Psoas muscle (tissue), 8 donors: ENCODE results near the gene NPY5R. TPM values are rescaled to one million over a fixed set of nuclear protein-coding genes. Genes with fewer than 3 reads are reported as not detected.

Experiments
- ATAC-seq, 4 donors: fragments of 200-7000 bp; cut with Tn5 transposase; one replicate each; pipeline ENCODE4 v1.9.1; 2020; ENCODE audit warnings: moderate library complexity in 3 of 4, mild to moderate bottlenecking in 2 of 4
- DNase-seq, 2 donors: peaks; one replicate each; pipeline ENCODE4 v3.0.0-alpha.2; 2020
- H3K27ac ChIP-seq: fragments of 200-600 bp; one replicate; pipeline ENCODE4 v1.8.0; 2022
- H3K27me3 ChIP-seq, 3 donors: fragments of 200-600 bp in 1 of 3; one replicate each; pipeline versions ENCODE4 v1.6.1 to v1.8.0; 2013 to 2022; ENCODE audit warnings: low read length in 2 of 3, mild to moderate bottlenecking in 2 of 3, moderate library complexity in 1 of 3; ENCODE audit not compliant: insufficient read depth in 3 of 3
- H3K36me3 ChIP-seq, 2 donors: fragments of 200-600 bp in 1 of 2; one replicate each; pipeline versions ENCODE4 v1.6.1 to v1.8.0; 2013 to 2022; ENCODE audit warnings: low read depth in 1 of 2, mild to moderate bottlenecking in 1 of 2, moderate library complexity in 1 of 2; ENCODE audit not compliant: insufficient read depth in 1 of 2
- H3K4me1 ChIP-seq: fragments of 200-600 bp; one replicate; pipeline ENCODE4 v1.8.0; 2022
- H3K4me3 ChIP-seq: fragments of 200-600 bp; one replicate; pipeline ENCODE4 v1.8.0; 2022; ENCODE audit warnings: mild to moderate bottlenecking
- H3K9me3 ChIP-seq: fragments of 200-600 bp; one replicate; pipeline ENCODE4 v1.8.0; 2022
- WGBS, 3 donors: extraction: QIAGEN DNeasy Blood & Tissue Kit; methylation state at CpG; one replicate each; pipeline versions ENCODE4 v1.1.6 to v1.1.7; 2013; 5-methylcytosine and 5-hydroxymethylcytosine counted together
- intact Hi-C, 2 donors: fragments of 100-400 bp; cut with DNase I; formaldehyde crosslinking; loops; one replicate each; pipeline versions ENCODE4 v1.11.0 to v1.14.2; 2022
- polyA plus RNA-seq, 3 donors: library from polyadenylated mRNA; stranded (reverse); fragments of 200-250 nt; gene quantifications; one replicate each; pipeline ENCODE4 v1.2.3, GENCODE V29; 2013
- total RNA-seq, 4 donors: library from RNA; stranded (reverse); fragmentation: NEBNext Ultra II Directional in 2 of 4; extraction: Animal tissue kit (Norgen Biotek cat#: 25700) in 2 of 4; gene quantifications; one replicate each; pipeline versions ENCODE4 v1.2.1 to v1.2.4, GENCODE V29; 2021 to 2023
- TF ChIP-seq, protein P1 (sequence below): fragments of 200-600 bp; IDR thresholded peaks from one replicate; pipeline ENCODE4 v1.8.0; 2022; ENCODE audit warnings: antibody characterized with exemption
- donor health status: healthy with polysubstance abuse.
- donor health status: DM: no; HTN: no; CAD: no; lungs with moderate emphysema.
- donor health status: Bipolar disorder and iron deficiency.
- donor health status: healthy.
- donor health status: DM: yes; HTN: yes; CAD: no.
- donor health status: DM: no; HTN: no; CAD: no.
- donor health status: DM: no; HTN: no; CAD: no.
- donor health status: DM: yes; HTN: yes; CAD: no.

Gene NPY5R
- total and polyA plus RNA-seq, 7 donors, result 0.05 to 0.23 (median 0.13) TPM; not detected in 2

DNA sequence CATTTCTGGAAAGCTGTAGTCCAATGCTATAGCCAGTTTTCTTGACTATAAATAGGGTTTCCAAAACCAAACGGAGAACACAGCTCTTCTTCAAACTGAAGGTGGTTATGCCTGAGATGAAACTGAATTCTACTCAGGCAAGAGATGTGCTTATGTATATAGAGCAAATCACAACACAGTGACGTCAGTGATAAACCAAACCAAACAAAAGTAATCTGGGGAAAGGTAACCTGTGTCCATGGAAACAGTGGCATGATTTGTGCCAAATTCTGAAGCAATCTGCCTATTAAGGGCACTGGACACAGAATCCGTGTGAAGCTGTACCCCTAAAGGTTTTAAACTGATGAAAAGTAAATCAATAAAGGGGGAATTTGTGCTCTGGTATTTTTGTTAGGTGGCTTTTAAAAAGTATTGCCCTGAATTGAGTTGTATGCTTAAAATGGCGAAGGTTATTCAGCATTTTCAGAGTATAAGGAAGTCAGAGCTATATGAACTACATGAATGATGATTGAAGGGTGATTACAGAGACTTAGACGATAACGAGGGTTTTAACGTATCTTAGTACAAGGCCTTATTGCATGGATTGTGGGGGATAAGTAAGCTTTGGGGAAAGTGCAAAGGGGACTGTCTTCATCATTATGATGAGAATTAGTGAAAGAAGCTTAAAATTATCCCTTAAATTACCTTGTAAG lies 38.6 kb downstream of the NPY5R start:
- ATAC-seq (no peak), DNase-seq (no peak)
- Histone ChIP-seq H3K27me3 (no peaks in the 10 kb centered on the region), H3K4me1 (no peaks in the 10 kb centered on the region), H3K9me3 (no peaks in the 10 kb centered on the region), H3K4me3 (no peak overlapping the region), H3K36me3 (no peaks in the 10 kb centered on the region), H3K27ac (no peak overlapping the region)
- TF ChIP-seq, protein P1, sequence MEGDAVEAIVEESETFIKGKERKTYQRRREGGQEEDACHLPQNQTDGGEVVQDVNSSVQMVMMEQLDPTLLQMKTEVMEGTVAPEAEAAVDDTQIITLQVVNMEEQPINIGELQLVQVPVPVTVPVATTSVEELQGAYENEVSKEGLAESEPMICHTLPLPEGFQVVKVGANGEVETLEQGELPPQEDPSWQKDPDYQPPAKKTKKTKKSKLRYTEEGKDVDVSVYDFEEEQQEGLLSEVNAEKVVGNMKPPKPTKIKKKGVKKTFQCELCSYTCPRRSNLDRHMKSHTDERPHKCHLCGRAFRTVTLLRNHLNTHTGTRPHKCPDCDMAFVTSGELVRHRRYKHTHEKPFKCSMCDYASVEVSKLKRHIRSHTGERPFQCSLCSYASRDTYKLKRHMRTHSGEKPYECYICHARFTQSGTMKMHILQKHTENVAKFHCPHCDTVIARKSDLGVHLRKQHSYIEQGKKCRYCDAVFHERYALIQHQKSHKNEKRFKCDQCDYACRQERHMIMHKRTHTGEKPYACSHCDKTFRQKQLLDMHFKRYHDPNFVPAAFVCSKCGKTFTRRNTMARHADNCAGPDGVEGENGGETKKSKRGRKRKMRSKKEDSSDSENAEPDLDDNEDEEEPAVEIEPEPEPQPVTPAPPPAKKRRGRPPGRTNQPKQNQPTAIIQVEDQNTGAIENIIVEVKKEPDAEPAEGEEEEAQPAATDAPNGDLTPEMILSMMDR, result no peak
- WGBS, 3 donors, result 79 to 83% (median 81%) methylated on average over 7 of the region's 7 CpGs
- intact Hi-C loops, result no loop called here

DNA sequence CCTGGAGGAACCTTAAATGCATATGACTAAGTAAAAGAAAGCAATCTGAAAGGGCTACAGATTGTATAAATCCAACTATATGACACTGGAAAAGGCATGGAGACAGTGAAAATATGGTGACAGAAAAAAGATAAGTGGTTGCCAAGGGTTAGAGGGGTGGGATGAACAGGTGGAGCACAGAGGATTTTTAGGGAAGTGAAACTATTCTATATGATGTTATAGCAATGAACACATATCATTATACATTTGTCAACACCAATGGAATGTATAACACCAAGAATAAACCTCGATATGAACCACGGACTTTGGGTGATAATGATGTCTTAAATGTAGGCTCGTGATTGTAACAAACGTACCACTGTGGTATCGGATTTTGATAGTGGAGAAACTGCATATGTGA lies 40.7 kb downstream of the NPY5R start:
- Histone ChIP-seq H3K36me3 (no peaks in the 10 kb centered on the region), H3K27me3 (peaks cover 0 to 2% (median 0%) of the 10 kb centered on the region in 3 donors), H3K27ac (no peak overlapping the region), H3K9me3 (no peaks in the 10 kb centered on the region), H3K4me3 (no peak overlapping the region), H3K4me1 (no peaks in the 10 kb centered on the region)
- WGBS, 3 donors, result 83 to 88% (median 83%) methylated on average over 5 of the region's 5 CpGs
- intact Hi-C loops, result no loop called here
- DNase-seq (no peak), ATAC-seq (no peak)
- TF ChIP-seq, protein P1, result no peak

GRCh38 chr4:163384926-163385325 lies 41.2 kb downstream of the NPY5R start:
- Histone ChIP-seq H3K9me3 (no peaks in the 10 kb centered on the region), H3K36me3 (no peaks in the 10 kb centered on the region), H3K4me1 (no peaks in the 10 kb centered on the region), H3K27me3 (peaks cover 0 to 2% (median 0%) of the 10 kb centered on the region in 3 donors), H3K27ac (no peak overlapping the region), H3K4me3 (no peak overlapping the region)
- DNase-seq, result no peak
- TF ChIP-seq, protein P1, result no peak
- ATAC-seq, result no peak
- intact Hi-C loops, result no loop called here

- H3K4me3 ChIP-seq, result no peak overlapping the region
- no peak overlapping the region for H3K27ac ChIP-seq
- H3K36me3 ChIP-seq, result no peaks in the 10 kb centered on the region
- no peaks in the 10 kb centered on the region for H3K9me3 ChIP-seq
- peaks cover 0 to 2% (median 0%) of the 10 kb centered on the region in 3 donors for H3K27me3 ChIP-seq
- intact Hi-C loops, result no loop called here
- no peaks in the 10 kb centered on the region for H3K4me1 ChIP-seq
- ATAC-seq, result no peak
- DNase-seq, result no peak
- 84 to 91% (median 91%) methylated on average over 4 of the region's 4 CpGs for WGBS, 3 donors
- TF ChIP-seq, protein P1, result no peak
These were observed 41.8 kb downstream of the NPY5R start for GRCh38 chr4:163385466-163385865.

DNA sequence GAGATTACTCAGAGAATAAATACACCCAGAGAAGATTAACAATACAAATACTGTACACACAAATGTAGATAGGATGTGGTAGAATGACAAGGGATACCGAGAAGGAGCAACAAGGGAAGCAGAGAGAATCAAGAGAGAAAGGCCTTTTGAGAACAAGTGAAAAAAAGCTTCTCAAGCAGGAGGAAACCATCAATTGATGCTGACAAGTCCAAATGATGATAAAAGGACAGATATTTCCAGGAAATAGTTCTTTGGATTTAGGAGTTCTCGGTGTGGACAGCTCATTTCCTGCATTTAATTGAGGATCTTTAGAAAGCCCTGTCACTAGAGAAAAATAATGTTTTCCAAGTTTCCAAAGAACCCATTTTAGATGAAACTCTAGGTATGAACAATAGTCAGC lies 48.1 kb downstream of the NPY5R start:
- H3K27me3 ChIP-seq, result peaks cover 0 to 2% (median 0%) of the 10 kb centered on the region in 3 donors
- no peak overlapping the region for H3K4me3 ChIP-seq
- H3K36me3 ChIP-seq, result no peaks in the 10 kb centered on the region
- intact Hi-C loops, result no loop called here
- TF ChIP-seq, protein P1, result no peak
- no peaks in the 10 kb centered on the region for H3K4me1 ChIP-seq
- H3K9me3 ChIP-seq, result no peaks in the 10 kb centered on the region
- H3K27ac ChIP-seq, result no peak overlapping the region
- DNase-seq (no peak), ATAC-seq (no peak)
- 45 to 55% (median 50%) methylated on average over 2 of the region's 2 CpGs for WGBS, 3 donors
